A549 (cell line): Measurements from ENCODE around the gene BANK1. TPM values are rescaled to one million over a fixed set of nuclear protein-coding genes. Genes with fewer than 3 reads are reported as not detected.

ENCODE experiments used
- ATAC-seq, 2 experiments: fragments of 200-7000 bp in 1 of 2; fragments of >200 bp in 1 of 2; cut with Nextera tagmentation in 1 of 2; cut with Tn5 transposase in 1 of 2; 3 replicates each; pipeline versions ENCODE4 v1.8.0 to v1.9.1; 2018 to 2020; ENCODE audit warnings: mild to moderate bottlenecking in 1 of 2, moderate library complexity in 1 of 2
- CTCF ChIA-PET: fragments of 300-600 bp; sonication (Branson Sonifier 250); formaldehyde crosslinking; extraction: SDS; loops from one replicate; lab custom pipeline; 2021; ENCODE audit warnings: antibody characterized with exemption, inconsistent platforms; lab: Yijun Ruan, JAX
- POLR2A ChIA-PET: fragments of 350-600 bp; formaldehyde crosslinking; extraction: SDS; loops from one replicate; lab custom pipeline; 2021; ENCODE audit warnings: antibody characterized with exemption, inconsistent platforms; lab: Yijun Ruan, JAX
- DNase-seq, 2 experiments: peaks; one replicate each; pipeline versions ENCODE4 v3.0.0 to v3.0.0-alpha.2; 2011 to 2016; ENCODE audit warnings: low read depth in 1 of 2, low spot score in 1 of 2
- FAIRE-seq: peaks from 2 replicates; lab custom pipeline; 2011; peaks lifted over from hg19 to GRCh38; lab: Jason Lieb, UNC
- H3K27ac ChIP-seq, 2 experiments: fragments of >200 bp; sonication (Bioruptor Twin); formaldehyde crosslinking; 3 replicates each; pipeline ENCODE4 v1.5.1; 2016 to 2017
- H3K4me1 ChIP-seq: fragments of >200 bp; sonication (Bioruptor Twin); formaldehyde crosslinking; 3 replicates; pipeline ENCODE4 v1.6.1; 2016
- H3K4me2 ChIP-seq: fragments of >200 bp; sonication (Bioruptor Twin); formaldehyde crosslinking; 3 replicates; pipeline ENCODE4 v1.6.1; 2016
- H3K4me3 ChIP-seq: fragments of >200 bp; sonication (Bioruptor Twin); formaldehyde crosslinking; 3 replicates; pipeline ENCODE4 v1.5.1; 2016
- H3K9me3 ChIP-seq: fragments of >200 bp; sonication (Bioruptor Twin); formaldehyde crosslinking; 3 replicates; pipeline ENCODE4 v1.6.1; 2016
- ATOH8 ChIP-seq: fragments of 250-450 bp; sonication (Bioruptor Pico); IDR thresholded peaks from 2 replicates; pipeline ENCODE4 v1.5.0; 2020; ENCODE audit warnings: low read depth, mild to moderate bottlenecking, moderate library complexity
- BCL3 ChIP-seq: fragments of >200 bp; sonication (Bioruptor Twin); formaldehyde crosslinking; IDR thresholded peaks from 3 replicates; pipeline ENCODE4 v1.6.1; 2016
- CBX8 ChIP-seq: fragments of 200-600 bp; sonication (generic); IDR thresholded peaks from 2 replicates; pipeline ENCODE4 v1.6.1; 2016
- CEBPB ChIP-seq, 2 experiments: fragments of >200 bp in 1 of 2; sonication (Bioruptor Twin) in 1 of 2; formaldehyde crosslinking in 1 of 2; IDR thresholded peaks; 2 replicates each; pipeline ENCODE4 v1.6.1; 2012 to 2016
- CHD4 ChIP-seq: fragments of 200-600 bp; sonication (generic); IDR thresholded peaks from 2 replicates; pipeline ENCODE4 v1.6.1; 2016; ENCODE audit warnings: antibody characterized with exemption, mild to moderate bottlenecking, borderline replicate concordance
- EHF ChIP-seq: fragments of 250-450 bp; sonication (Bioruptor Pico); IDR thresholded peaks from 2 replicates; pipeline ENCODE4 v1.5.0; 2020; ENCODE audit warnings: mild to moderate bottlenecking
- FOSB ChIP-seq: fragments of 250-450 bp; sonication (Bioruptor Pico); IDR thresholded peaks from 2 replicates; pipeline ENCODE4 v1.5.0; 2020; ENCODE audit warnings: mild to moderate bottlenecking, moderate library complexity
- HDAC2 ChIP-seq: fragments of 200-600 bp; sonication (generic); IDR thresholded peaks from 2 replicates; pipeline ENCODE4 v1.6.1; 2016
- HEYL ChIP-seq: fragments of 250-450 bp; sonication (Bioruptor Pico); IDR thresholded peaks from 2 replicates; pipeline ENCODE4 v1.8.0; 2021; ENCODE audit warnings: mild to moderate bottlenecking, moderate library complexity
- HOXB13 ChIP-seq: fragments of 250-450 bp; sonication (Bioruptor Pico); IDR thresholded peaks from 2 replicates; pipeline ENCODE4 v1.5.0; 2020; ENCODE audit warnings: low read depth, mild to moderate bottlenecking, moderate library complexity
- HOXB5 ChIP-seq: fragments of 250-450 bp; sonication (Bioruptor Pico); IDR thresholded peaks from 2 replicates; pipeline ENCODE4 v1.5.0; 2020; ENCODE audit warnings: mild to moderate bottlenecking, moderate library complexity
- JUN ChIP-seq, 2 experiments: fragments of >200 bp; sonication (Bioruptor Twin); formaldehyde crosslinking; IDR thresholded peaks; 2 replicates in 1 of 2; 3 replicates in 1 of 2; pipeline ENCODE4 v1.6.1; 2016 to 2017
- KDM1A ChIP-seq: fragments of 200-600 bp; sonication (generic); IDR thresholded peaks from 2 replicates; pipeline ENCODE4 v1.6.1; 2016; ENCODE audit warnings: low read depth, mild to moderate bottlenecking
- MAFK ChIP-seq: fragments of 450-650 bp; IDR thresholded peaks from 2 replicates; pipeline ENCODE4 v1.6.1; 2014; ENCODE audit not compliant: partially characterized antibody
- MAZ ChIP-seq: fragments of 150-350 bp; IDR thresholded peaks from 2 replicates; pipeline ENCODE4 v1.6.1; 2014; ENCODE audit warnings: antibody characterized with exemption, low read depth, low read length, borderline replicate concordance
- PHF8 ChIP-seq: fragments of 200-600 bp; sonication (generic); IDR thresholded peaks from 2 replicates; pipeline ENCODE4 v1.6.1; 2016; ENCODE audit warnings: low read depth, mild to moderate bottlenecking, antibody characterized with exemption, moderate library complexity, borderline replicate concordance
- POLR2A ChIP-seq: IDR thresholded peaks from 2 replicates; pipeline ENCODE4 v1.6.1; 2012; ENCODE audit warnings: mild to moderate bottlenecking, low read length
- RAD21 ChIP-seq, 2 experiments: fragments of >200 bp in 1 of 2; sonication (Bioruptor Twin) in 1 of 2; formaldehyde crosslinking in 1 of 2; IDR thresholded peaks in 1 of 2; conservative IDR thresholded peaks in 1 of 2; 2 replicates in 1 of 2; 3 replicates in 1 of 2; pipeline ENCODE4 v1.6.1; 2012 to 2018; ENCODE audit warnings: inconsistent platforms in 1 of 2
- SREBF2 ChIP-seq: fragments of 450-650 bp; IDR thresholded peaks from 2 replicates; pipeline ENCODE4 v1.6.1; 2014; ENCODE audit warnings: mild to moderate bottlenecking, moderate library complexity
- ZSCAN20 ChIP-seq: fragments of 250-450 bp; sonication (Bioruptor Pico); IDR thresholded peaks from 2 replicates; pipeline ENCODE4 v1.8.0; 2022; ENCODE audit warnings: mild to moderate bottlenecking, moderate library complexity
- WGBS: methylation state at CpG from one replicate; pipeline ENCODE4 v1.1.6; 2017; ENCODE audit errors: missing lambda C conversion rate; 5-methylcytosine and 5-hydroxymethylcytosine counted together
- polyA plus RNA-seq, 4 experiments: library from polyadenylated mRNA; depleted of rRNA in 3 of 4; stranded (reverse); fragments of >200 nt; fragmentation: RNase III in 1 of 4; extraction: RNeasy Plus Mini Kit Qiagen cat#74134 plus additional on column Dnase treatment in 1 of 4; gene quantifications; 2 replicates in 3 of 4; 3 replicates in 1 of 4; pipeline ENCODE4 v1.2.3, GENCODE V29; 2011 to 2017
- TF ChIP-seq, protein P1 (sequence below): fragments of 450-650 bp; IDR thresholded peaks from 2 replicates; pipeline ENCODE4 v1.6.1; 2014; ENCODE audit warnings: antibody characterized with exemption
- TF ChIP-seq, protein P2 (sequence below): IDR thresholded peaks from 2 replicates; pipeline ENCODE4 v1.6.1; 2012; ENCODE audit warnings: low read depth, borderline replicate concordance
- TF ChIP-seq, protein P3 (sequence below): fragments of 200-600 bp; sonication (generic); IDR thresholded peaks from 2 replicates; pipeline ENCODE4 v1.6.1; 2016; ENCODE audit warnings: antibody characterized with exemption, mild to moderate bottlenecking, moderate library complexity

Gene BANK1
- polyA plus RNA-seq, 2 of the 4 experiments (the other 2 are of a cell fraction) = 2.8 to 6.1 TPM

DNA sequence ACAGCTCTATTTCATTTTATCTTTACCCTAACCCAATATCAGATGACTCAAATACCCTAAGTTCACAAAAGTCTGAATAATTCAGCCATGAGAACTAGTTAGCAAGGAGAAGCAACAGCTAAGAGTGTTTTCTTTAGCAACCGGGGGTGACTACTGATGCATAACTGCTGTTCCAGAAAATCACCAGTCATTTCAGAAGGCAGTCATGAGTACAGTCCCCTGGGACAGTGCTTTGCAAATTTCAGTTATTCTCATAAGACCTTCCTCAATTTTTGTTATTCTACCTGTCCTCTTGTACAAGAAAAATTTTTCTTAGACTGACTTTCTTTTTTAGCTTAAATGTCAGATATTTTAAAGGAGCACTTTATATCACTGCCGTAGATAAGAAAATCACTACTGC lies 16.4 kb downstream of the BANK1 start (continued):
- TF ChIP-seq, protein P1, sequence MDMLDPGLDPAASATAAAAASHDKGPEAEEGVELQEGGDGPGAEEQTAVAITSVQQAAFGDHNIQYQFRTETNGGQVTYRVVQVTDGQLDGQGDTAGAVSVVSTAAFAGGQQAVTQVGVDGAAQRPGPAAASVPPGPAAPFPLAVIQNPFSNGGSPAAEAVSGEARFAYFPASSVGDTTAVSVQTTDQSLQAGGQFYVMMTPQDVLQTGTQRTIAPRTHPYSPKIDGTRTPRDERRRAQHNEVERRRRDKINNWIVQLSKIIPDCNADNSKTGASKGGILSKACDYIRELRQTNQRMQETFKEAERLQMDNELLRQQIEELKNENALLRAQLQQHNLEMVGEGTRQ = no peak

DNA sequence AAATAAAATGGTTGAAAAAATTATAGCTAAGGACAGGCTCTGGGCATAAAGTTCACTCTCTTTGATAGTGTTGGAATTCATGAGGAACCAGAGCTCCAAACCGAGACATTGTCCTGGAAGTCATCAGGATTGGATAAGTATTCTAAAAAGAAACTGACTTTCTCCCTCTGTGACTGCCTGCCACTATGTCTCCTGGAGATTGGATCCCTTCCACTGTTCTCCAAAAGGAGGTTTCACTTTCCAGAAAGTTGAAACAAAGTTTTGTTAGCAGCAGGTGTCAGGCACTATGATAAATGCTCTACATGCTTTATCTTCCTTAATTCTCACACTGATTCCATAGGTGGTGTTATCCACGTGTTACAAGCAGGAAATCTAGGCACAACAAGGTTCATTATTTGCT lies 16.8 kb downstream of the BANK1 start:
- TF ChIP-seq, protein P1 = no peak
- TF ChIP-seq RAD21 (conservative IDR thresholded peaks at IDR 0.05 in 1 of 2, IDR thresholded peaks at IDR 0.05 in 1 of 2) (no peak), CHD4 (no peak), POLR2A (no peak), HOXB13 (CRISPR knock-in tag) (no peak), FOSB (CRISPR knock-in tag) (no peak)
- TF ChIP-seq, all 56 proteins: peak for 0
- POLR2A ChIA-PET = no interaction called here
- CTCF ChIA-PET = interaction anchor here (0.9 kb wide), 2 partner anchors 65 to 620 kb away, joined by 3 read pairs; no protein-coding TSS in a partner anchor
- Histone ChIP-seq H3K9me3 (no peaks in the 10 kb centered on the region), H3K4me1 (0 out of 3 replicates have a peak, but pooled peaks cover 3% of the 10 kb centered on the region), H3K4me2 (0 out of 3 replicates have a peak overlapping the region, but pooled peaks have one; percentile 17), H3K4me3 (no peak overlapping the region), H3K27ac (no peak overlapping the region)
- no peak for ATAC-seq
- 82% methylated on average over 2 of the region's 2 CpGs for WGBS
- DNase-seq = no peak
- FAIRE-seq = no peak

DNA sequence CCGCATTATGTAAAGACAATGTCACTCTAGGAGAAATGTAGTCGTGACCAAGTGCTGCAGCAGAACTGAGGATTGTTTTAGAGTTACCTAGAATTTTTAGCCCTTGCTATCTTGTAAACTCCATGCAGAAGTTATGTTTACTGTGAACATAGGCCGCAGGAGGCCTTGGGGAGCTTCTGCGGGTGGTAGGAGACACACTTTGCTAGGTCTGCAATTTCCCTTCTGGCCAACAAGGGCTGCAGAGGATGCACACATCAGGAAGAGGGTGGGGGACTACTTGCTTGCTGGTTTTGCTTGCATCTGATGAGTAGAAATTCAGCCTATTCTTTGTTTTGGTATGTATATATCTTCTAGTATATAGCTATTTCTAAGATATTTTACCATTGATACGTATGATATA lies 23.1 kb downstream of the BANK1 start:
- no peak for FAIRE-seq
- ATAC-seq = no peak
- DNase-seq = no peak
- H3K27ac ChIP-seq = no peak overlapping the region
- TF ChIP-seq FOSB (CRISPR knock-in tag) = no peak
- no peak for TF ChIP-seq JUN (IDR thresholded peaks at IDR 0.05)
- no peak for TF ChIP-seq KDM1A
- TF ChIP-seq POLR2A = no peak
- TF ChIP-seq PHF8 = no peak
- TF ChIP-seq MAZ = no peak
- TF ChIP-seq BCL3 = no peak
- TF ChIP-seq HEYL (CRISPR knock-in tag) = no peak
- TF ChIP-seq, protein P2, sequence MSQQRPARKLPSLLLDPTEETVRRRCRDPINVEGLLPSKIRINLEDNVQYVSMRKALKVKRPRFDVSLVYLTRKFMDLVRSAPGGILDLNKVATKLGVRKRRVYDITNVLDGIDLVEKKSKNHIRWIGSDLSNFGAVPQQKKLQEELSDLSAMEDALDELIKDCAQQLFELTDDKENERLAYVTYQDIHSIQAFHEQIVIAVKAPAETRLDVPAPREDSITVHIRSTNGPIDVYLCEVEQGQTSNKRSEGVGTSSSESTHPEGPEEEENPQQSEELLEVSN = no peak
- TF ChIP-seq, all 56 proteins: peak for 0
- Histone ChIP-seq H3K4me1 (no peaks in the 10 kb centered on the region), H3K9me3 (no peaks in the 10 kb centered on the region), H3K4me3 (no peak overlapping the region), H3K4me2 (no peak overlapping the region)
- POLR2A ChIA-PET = no interaction called here
- CTCF ChIA-PET = no interaction called here
- WGBS = 95% methylated on average over 5 of the region's 5 CpGs

DNA sequence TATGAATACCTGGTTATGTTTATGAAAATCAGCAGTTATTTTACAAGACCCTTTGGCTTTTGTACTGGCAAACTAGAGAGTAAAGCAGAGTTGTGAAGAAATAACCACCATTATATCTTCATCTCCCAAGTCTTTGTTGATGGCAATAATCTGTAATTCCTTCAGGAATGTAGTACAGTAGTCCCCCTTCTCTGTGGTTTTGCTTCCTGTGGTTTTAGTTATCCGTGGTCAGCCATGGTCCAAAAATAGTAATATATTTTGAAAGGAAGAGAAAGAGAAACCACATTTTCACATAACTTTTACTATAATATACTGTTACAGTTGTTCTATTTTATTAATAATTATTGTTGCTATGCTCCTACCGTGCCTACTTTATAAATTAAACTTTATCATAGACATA lies 27.8 kb downstream of the BANK1 start:
- ATAC-seq (no peak), DNase-seq (no peak), FAIRE-seq (no peak)
- Histone ChIP-seq H3K27ac (no peak overlapping the region), H3K9me3 (no peaks in the 10 kb centered on the region), H3K4me2 (no peak overlapping the region), H3K4me1 (no peaks in the 10 kb centered on the region), H3K4me3 (no peak overlapping the region)
- TF ChIP-seq HDAC2 = no peak
- TF ChIP-seq MAZ = no peak
- TF ChIP-seq MAFK = no peak
- TF ChIP-seq CBX8 = no peak
- no peak for TF ChIP-seq SREBF2
- TF ChIP-seq, protein P2 = no peak
- no peak for TF ChIP-seq HOXB5 (CRISPR knock-in tag)
- TF ChIP-seq ZSCAN20 (CRISPR knock-in tag) = no peak
- no peak for TF ChIP-seq CEBPB (IDR thresholded peaks at IDR 0.05)
- TF ChIP-seq ATOH8 (CRISPR knock-in tag) = no peak
- TF ChIP-seq EHF = no peak
- TF ChIP-seq, protein P3, sequence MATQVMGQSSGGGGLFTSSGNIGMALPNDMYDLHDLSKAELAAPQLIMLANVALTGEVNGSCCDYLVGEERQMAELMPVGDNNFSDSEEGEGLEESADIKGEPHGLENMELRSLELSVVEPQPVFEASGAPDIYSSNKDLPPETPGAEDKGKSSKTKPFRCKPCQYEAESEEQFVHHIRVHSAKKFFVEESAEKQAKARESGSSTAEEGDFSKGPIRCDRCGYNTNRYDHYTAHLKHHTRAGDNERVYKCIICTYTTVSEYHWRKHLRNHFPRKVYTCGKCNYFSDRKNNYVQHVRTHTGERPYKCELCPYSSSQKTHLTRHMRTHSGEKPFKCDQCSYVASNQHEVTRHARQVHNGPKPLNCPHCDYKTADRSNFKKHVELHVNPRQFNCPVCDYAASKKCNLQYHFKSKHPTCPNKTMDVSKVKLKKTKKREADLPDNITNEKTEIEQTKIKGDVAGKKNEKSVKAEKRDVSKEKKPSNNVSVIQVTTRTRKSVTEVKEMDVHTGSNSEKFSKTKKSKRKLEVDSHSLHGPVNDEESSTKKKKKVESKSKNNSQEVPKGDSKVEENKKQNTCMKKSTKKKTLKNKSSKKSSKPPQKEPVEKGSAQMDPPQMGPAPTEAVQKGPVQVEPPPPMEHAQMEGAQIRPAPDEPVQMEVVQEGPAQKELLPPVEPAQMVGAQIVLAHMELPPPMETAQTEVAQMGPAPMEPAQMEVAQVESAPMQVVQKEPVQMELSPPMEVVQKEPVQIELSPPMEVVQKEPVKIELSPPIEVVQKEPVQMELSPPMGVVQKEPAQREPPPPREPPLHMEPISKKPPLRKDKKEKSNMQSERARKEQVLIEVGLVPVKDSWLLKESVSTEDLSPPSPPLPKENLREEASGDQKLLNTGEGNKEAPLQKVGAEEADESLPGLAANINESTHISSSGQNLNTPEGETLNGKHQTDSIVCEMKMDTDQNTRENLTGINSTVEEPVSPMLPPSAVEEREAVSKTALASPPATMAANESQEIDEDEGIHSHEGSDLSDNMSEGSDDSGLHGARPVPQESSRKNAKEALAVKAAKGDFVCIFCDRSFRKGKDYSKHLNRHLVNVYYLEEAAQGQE = no peak
- TF ChIP-seq KDM1A = no peak
- WGBS = 74% methylated on average over 2 of the region's 2 CpGs
- ChIA-PET POLR2A (no interaction called here), CTCF (no interaction called here)
